ENCODE measurements around the gene UBR1. TPM values are rescaled to one million over a fixed set of nuclear protein-coding genes. Genes with fewer than 3 reads are reported as not detected.

Gene UBR1
- total and polyA plus RNA-seq, 2 donors (not counting 3 experiments of a cell fraction or from before 2014, with no cell fraction given) = 5.3 to 26.9 TPM

DNA sequence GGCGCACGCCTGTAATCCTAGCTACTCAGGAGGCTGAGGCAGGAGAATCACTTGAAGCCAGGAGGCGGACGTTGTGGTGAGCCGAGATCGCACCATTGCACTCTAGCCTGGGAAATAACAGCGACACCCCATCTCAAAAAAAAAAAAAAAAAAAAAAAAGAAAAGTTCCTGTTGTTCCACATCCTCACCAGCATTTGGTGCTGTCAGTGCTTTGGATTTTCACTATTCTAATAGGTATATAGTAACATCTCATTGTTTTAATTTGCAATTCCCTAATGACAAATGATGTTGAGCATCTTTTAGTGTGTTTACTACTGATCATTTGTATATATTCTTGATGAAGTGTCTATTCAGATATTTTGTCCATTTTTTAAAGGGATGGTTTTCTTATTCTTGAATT lies 24.6 kb downstream of the UBR1 start:
- Histone ChIP-seq H3K27ac (ENCODE audit: insufficient read depth, low read depth, low read length) (no peak overlapping the region), H3K9me1 (replicated peaks; ENCODE audit: control insufficient read depth, extremely low read depth, insufficient read depth, low read length) (no peaks in the 10 kb centered on the region), H3K9ac (replicated peaks; ENCODE audit: extremely low read depth, insufficient read depth, low read length) (no peak overlapping the region), H3K79me2 (ENCODE audit: control insufficient read depth, insufficient read depth, low read length) (peaks cover 19% of the 10 kb centered on the region), H3K4me2 (ENCODE audit: insufficient read depth, low read length) (no peak overlapping the region), H3K4me3 (replicated peaks in 1 of 3; ENCODE audit: insufficient read depth in 1 of 3, low read depth in 1 of 3, low read length in 3 of 3) (no peak overlapping the region), H3K27me3 (ENCODE audit: control insufficient read depth in 2 of 2, insufficient read depth in 2 of 2, low read length in 2 of 2) (no peaks in the 10 kb centered on the region), H4K20me1 (replicated peaks; ENCODE audit: control insufficient read depth, extremely low read depth, insufficient read depth, low read length) (no peaks in the 10 kb centered on the region), H3K36me3 (ENCODE audit: control insufficient read depth in 2 of 2, extremely low read depth in 1 of 2, insufficient read depth in 2 of 2, low read length in 2 of 2) (no peaks in the 10 kb centered on the region), H3K9me3 (replicated peaks; ENCODE audit: control insufficient read depth, insufficient read depth, low read length) (no peaks in the 10 kb centered on the region), H2AFZ (ENCODE audit: low read depth, low read length) (no peak overlapping the region), H3K4me1 (ENCODE audit: control insufficient read depth, extremely low read depth, insufficient read depth, low read length) (no peaks in the 10 kb centered on the region)
- intact Hi-C loops (cut with micrococcal nuclease) = no loop called here
- ChIA-PET POLR2A (no interaction called here), CTCF (no interaction called here)
- dilution Hi-C loops (cut with MboI; ENCODE audit: extremely low pct_ligation_motif_present, low sequenced_read_pairs) = no loop called here
- no TSS peak for BruUV-seq (replicated peaks)
- no peak for FAIRE-seq
- no peak for DNase-seq (ENCODE audit: low read depth, low spot score)
- TF ChIP-seq FOS (IDR thresholded peaks at IDR 0.05; ENCODE audit: borderline replicate concordance, insufficient read depth, low read length) (no peak), MYC (IDR thresholded peaks at IDR 0.05; ENCODE audit: low read depth, low read length) (no peak), JUN (IDR thresholded peaks at IDR 0.05; ENCODE audit: borderline replicate concordance, insufficient read depth, insufficient read length, low read depth) (no peak), MAX (IDR thresholded peaks at IDR 0.05; ENCODE audit: insufficient read depth, insufficient read length) (no peak), POLR2A (IDR thresholded peaks at IDR 0.05; ENCODE audit: low read depth, low read length) (no peak), GATA2 (IDR thresholded peaks at IDR 0.05; ENCODE audit: insufficient read depth, insufficient read length, low read depth, low read length) (no peak), EZH2 (IDR thresholded peaks at IDR 0.05; ENCODE audit: borderline replicate concordance, low read depth, low read length, severe bottlenecking) (no peak), POLR2AphosphoS5 (IDR thresholded peaks at IDR 0.05; ENCODE audit: insufficient read depth, low read depth, low read length) (no peak)
- TF ChIP-seq, protein P1, sequence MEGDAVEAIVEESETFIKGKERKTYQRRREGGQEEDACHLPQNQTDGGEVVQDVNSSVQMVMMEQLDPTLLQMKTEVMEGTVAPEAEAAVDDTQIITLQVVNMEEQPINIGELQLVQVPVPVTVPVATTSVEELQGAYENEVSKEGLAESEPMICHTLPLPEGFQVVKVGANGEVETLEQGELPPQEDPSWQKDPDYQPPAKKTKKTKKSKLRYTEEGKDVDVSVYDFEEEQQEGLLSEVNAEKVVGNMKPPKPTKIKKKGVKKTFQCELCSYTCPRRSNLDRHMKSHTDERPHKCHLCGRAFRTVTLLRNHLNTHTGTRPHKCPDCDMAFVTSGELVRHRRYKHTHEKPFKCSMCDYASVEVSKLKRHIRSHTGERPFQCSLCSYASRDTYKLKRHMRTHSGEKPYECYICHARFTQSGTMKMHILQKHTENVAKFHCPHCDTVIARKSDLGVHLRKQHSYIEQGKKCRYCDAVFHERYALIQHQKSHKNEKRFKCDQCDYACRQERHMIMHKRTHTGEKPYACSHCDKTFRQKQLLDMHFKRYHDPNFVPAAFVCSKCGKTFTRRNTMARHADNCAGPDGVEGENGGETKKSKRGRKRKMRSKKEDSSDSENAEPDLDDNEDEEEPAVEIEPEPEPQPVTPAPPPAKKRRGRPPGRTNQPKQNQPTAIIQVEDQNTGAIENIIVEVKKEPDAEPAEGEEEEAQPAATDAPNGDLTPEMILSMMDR (IDR thresholded peaks at IDR 0.05; ENCODE audit: extremely low read depth in 1 of 2, insufficient read depth in 1 of 2, low read depth in 1 of 2, low read length in 2 of 2) = no peak
